ENCODE results near the gene OR1N2. TPM values are rescaled to one million over a fixed set of nuclear protein-coding genes. Genes with fewer than 3 reads are reported as not detected.

Gene OR1N2
- not detected for total RNA-seq

- no peak for TF ChIP-seq CTCF (IDR thresholded peaks at IDR 0.05; ENCODE audit: low read depth)
Observed at GRCh38 chr9:122552812-122553211, at the start of gene OR1N2. OR1N2 (plus strand) TSS chr9:122553112; CDS start chr9:122553212, 100 bp downstream.

GRCh38 chr9:122506964-122507363 is 45.9 kb upstream of the OR1N2 start:
- TF ChIP-seq CTCF (IDR thresholded peaks at IDR 0.05; ENCODE audit: low read depth): no peak

GRCh38 chr9:122510502-122510901 is 42.4 kb upstream of the OR1N2 start, which contains the start of gene OR1J2:
OR1J2 (plus strand) TSS chr9:122510802; CDS start chr9:122510802, 0 bp downstream.
- TF ChIP-seq CTCF (IDR thresholded peaks at IDR 0.05; ENCODE audit: low read depth): no peak

GRCh38 chr9:122518226-122518625 is 34.7 kb upstream of the OR1N2 start:
- no peak for TF ChIP-seq CTCF (IDR thresholded peaks at IDR 0.05; ENCODE audit: low read depth)

GRCh38 chr9:122518841-122519240 is 34.1 kb upstream of the OR1N2 start, which contains the start of gene OR1J4:
OR1J4 (plus strand) TSS chr9:122519141; CDS start chr9:122519141, 0 bp downstream.
- TF ChIP-seq CTCF (IDR thresholded peaks at IDR 0.05; ENCODE audit: low read depth): no peak

GRCh38 chr9:122519376-122519775 is 33.5 kb upstream of the OR1N2 start:
- TF ChIP-seq CTCF (IDR thresholded peaks at IDR 0.05; ENCODE audit: low read depth): no peak

GRCh38 chr9:122526602-122527001 is 26.3 kb upstream of the OR1N2 start:
- TF ChIP-seq CTCF (IDR thresholded peaks at IDR 0.05; ENCODE audit: low read depth): no peak
